GM21390 (cell line): ENCODE results near the gene BPIFB2.

Experiments
- ATAC-seq: cut with Tn5 transposase; IDR thresholded peaks from one replicate; pipeline ENCODE4 v1.9.1; 2021; ENCODE audit not compliant: unreplicated experiment

The BPIFB2 gene

DNA sequence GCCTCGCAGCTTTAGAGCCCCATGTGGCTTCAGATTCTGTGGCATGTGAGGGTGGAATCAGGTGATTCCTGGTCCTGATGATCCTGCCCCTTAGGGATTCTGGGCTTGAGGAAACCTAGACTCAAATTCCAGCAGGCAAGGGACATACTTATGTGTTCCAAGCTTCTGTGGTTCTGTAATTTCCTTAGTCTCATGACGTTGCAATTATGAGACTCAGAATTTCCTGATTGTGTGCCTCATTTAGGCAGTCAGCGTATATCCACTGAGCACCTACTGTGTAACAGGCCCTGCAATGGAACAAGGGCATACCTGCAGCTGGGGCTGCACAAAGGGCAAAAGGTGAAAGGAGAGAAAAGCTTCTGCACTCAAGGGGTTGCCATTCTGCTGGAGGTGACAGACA lies 60.3 kb downstream of the BPIFB2 start:
- ATAC-seq, result no peak

DNA sequence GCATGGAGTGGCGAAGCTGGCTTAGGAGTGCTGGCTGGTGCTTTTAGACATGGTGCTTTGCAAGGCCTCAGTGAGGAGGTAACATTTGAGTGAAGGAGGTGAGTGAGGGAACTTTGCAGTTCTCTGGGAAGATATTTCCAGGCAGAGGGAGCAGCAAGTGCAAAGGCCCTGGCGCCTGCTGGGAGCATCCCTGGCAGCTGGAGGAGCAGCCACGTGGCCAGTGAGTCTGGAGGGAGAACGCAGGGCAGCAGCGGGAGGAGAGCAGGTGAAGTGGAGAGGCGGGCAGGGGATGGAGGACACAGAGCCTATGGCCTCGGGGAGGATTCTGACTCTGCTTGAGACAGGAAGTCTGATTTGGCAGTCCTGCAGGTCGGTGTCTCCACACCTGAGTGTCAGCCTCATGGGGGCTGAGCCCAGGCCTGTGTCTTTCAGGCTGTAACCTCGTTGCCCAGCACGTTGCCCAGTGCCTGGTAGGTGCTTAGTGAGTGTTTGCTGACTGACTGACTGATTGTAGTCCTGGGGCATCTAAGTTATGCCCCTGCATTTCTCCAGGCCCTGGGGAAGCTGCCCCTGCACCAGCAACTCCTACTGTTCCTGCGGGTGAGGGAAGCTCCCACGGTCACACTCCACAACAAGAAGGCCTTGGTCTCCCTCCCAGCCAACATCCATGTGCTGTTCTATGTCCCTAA lies 60.9 kb downstream of the BPIFB2 start:
- ATAC-seq, result no peak

DNA sequence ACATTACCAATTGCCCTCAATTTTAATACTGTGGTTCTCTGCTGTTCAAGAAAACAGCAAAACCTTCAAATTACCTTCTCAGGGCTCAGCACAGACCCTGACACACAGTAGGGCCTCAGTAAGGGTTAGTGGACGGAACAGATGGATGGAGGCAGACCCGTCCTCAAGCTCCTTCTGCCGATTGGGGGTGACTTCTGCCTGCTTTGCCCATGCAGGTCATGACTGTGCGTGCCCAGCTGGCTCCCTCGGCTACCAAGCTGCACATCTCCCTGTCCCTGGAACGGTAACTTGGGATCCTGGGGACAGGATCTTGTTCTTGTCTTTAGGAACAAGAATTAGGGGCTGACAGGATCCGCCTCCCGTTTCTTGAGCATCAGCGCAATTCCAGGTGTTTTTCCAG lies 62.2 kb downstream of the BPIFB2 start:
- no peak for ATAC-seq

DNA sequence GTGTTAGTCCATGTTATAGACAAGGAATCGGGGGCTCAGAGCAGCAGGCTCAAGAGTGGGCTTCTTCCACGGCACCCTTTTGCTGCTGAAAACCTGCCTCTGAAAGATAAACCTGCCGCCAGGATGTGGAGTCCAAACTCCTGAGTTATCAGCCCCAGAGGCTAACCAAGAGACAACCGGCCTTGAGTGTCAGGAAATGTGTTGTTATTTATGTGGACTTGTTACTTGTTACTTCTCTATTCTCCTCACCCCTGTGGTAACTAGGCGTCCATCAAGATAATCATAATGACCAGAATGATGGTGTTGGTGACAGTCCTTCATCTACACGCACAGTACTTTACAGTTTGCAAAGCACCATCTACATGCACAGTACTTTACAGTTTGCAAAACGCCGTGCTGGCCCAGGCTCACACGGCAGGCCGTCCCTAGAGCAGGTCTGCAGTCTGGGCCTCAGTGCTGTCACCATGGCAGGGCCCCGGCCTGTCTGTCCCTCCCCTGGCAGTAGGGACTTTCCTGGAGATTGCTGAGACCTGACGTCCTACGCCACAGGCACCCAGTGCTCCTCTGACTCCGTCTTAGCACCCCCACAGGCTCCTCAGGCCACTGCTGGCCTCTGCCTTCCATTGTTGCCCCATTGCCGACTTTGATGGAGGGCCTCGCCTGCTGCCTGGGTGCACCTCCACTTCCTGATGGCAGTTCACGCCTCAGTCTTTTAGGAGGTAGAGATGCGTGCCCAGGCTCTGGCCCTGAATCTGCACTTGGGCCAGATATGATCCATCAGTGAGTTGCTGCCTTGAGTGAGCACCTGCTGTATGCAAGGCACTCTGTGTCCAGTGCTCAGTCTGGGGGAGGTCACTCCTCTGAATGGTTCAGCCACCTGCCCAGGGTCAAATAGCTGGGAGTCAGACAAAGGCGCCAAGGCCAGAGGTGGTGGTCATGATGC lies 62.9 kb downstream of the BPIFB2 start:
- ATAC-seq, result no peak

DNA sequence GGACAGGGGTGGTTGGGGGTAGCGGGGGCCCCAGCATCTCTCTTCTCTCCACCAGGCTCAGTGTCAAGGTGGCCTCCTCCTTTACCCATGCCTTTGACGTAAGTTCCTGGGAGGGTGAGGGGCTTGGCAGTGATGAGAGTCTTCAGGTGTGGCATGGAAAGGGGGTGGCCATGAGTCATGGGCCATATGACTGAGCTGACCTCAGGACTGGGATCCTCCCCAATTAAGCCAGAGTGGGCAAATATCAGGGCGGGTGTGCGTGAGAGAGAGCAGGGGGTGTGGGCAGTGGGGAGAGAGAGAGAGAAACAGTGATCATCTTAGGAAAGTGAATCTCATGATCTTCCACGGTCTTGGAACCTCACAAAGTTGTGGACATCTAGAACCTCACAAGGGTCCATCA lies 63.7 kb downstream of the BPIFB2 start:
- ATAC-seq, result no peak

DNA sequence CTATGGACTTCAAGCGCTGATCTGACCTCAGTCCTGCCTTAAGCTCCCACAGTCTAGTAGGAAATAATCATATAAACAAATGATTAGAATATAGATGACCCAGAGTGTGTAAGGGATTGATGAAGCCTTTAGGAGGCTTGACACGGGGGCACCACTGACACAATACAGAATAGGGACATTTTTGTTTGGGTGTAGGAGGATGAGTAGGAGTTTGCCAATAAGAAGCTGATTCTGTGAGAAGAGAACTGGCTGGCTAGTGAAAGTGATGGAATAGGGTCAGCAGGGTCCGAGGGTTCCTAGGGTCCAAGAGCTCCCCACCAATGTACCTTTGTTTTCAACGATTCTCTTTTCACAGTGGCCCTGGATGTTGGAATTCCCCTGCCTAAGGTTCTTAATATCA lies 64.9 kb downstream of the BPIFB2 start:
- ATAC-seq, result no peak

DNA sequence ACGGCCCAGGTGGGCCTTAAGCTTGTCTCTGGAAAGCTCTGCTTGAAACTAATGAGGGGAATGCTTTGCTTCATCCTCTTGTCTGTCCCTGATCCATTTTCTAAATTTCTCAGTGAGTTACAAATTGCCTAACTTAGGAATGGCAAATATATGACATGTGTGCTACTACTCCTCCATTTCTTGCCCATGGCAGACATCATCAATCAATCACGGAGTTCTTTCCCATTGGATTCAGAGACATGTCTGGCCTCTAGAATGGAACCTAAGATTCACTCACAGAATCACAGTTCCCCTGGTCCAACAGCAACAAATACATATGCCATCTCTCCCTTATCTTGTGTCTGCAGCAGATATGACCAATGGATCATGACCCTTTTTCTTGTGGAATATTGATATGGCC lies 65.3 kb downstream of the BPIFB2 start:
- no peak for ATAC-seq
